GM19467 (cell line): Measurements from ENCODE around the gene COL15A1.

Experiments
- ATAC-seq: cut with Tn5 transposase; IDR thresholded peaks from one replicate; pipeline ENCODE4 v1.9.1; 2021; ENCODE audit warnings: mild to moderate bottlenecking, moderate library complexity; ENCODE audit not compliant: unreplicated experiment

Gene COL15A1

GRCh38 chr9:99103901-99104458 is 160.3 kb downstream of the COL15A1 start:
- no peak for ATAC-seq

GRCh38 chr9:99104459-99105151 is 160.9 kb downstream of the COL15A1 start, which contains the start of gene TGFBR1:
Gene TGFBR1, plus strand, starts transcription at chr9:99105113. Its CDS starts 93 bp downstream, at chr9:99105206.
- ATAC-seq, result peak; percentile 94

- peak; percentile 46 for ATAC-seq
These were observed 161.7 kb downstream of the COL15A1 start for GRCh38 chr9:99105152-99106043.

- no peak for ATAC-seq
These were observed 162.3 kb downstream of the COL15A1 start for GRCh38 chr9:99106044-99106375.

GRCh38 chr9:99107421-99107820 is 163.7 kb downstream of the COL15A1 start:
- no peak for ATAC-seq

GRCh38 chr9:99108131-99108530 is 164.4 kb downstream of the COL15A1 start:
- ATAC-seq, result no peak

GRCh38 chr9:99109522-99109921 is 165.8 kb downstream of the COL15A1 start:
- no peak for ATAC-seq

GRCh38 chr9:99112750-99113413 is 169.2 kb downstream of the COL15A1 start:
- ATAC-seq, result no peak

GRCh38 chr9:99113414-99114048 is 169.8 kb downstream of the COL15A1 start:
- ATAC-seq, result no peak

- no peak for ATAC-seq
These were observed 170.3 kb downstream of the COL15A1 start for GRCh38 chr9:99114049-99114440.

- ATAC-seq, result no peak
These were observed 171.3 kb downstream of the COL15A1 start for GRCh38 chr9:99114846-99115500.

- ATAC-seq, result no peak
These were observed 172.3 kb downstream of the COL15A1 start for GRCh38 chr9:99116003-99116411.

GRCh38 chr9:99118782-99119466 is 175.2 kb downstream of the COL15A1 start:
- ATAC-seq, result peak; percentile 99

- no peak for ATAC-seq
These were observed 176.4 kb downstream of the COL15A1 start for GRCh38 chr9:99119976-99120655.
